ENCODE results near the gene ELF1.

GRCh38 chr13:41028051-41028450 is 8.9 kb upstream of the ELF1 start:
- TF ChIP-seq POLR2A (IDR thresholded peaks at IDR 0.05) (no peak), EP300 (IDR thresholded peaks at IDR 0.05; ENCODE audit: low read depth) (no peak)
